Mesenteric fat pad (tissue), 1 donor: ENCODE measurements around the gene RBPJ. TPM values are rescaled to one million over a fixed set of nuclear protein-coding genes. Genes with fewer than 3 reads are reported as not detected.

Experiments
- total RNA-seq: library from RNA; stranded (reverse); fragmentation: NEBNext Ultra II Directional; extraction: Animal tissue kit (Norgen Biotek cat#: 25700); gene quantifications from one replicate; pipeline ENCODE4 v1.2.1, GENCODE V29; 2021
- donor health status: DM: yes; HTN: yes; CAD: no.

The RBPJ gene
- total RNA-seq, 1 donor from 2014 or later = 112 TPM

Other genes starting within 250 kb of the RBPJ start
- not detected for gene CCKAR, start 169.5 kb downstream of the RBPJ start, total RNA-seq